GM10248 (cell line): ENCODE measurements around the gene RGL1.
"Not testable (repeated sequence)": the region's sequence is repeated elsewhere in the genome, so short reads cannot be mapped to it uniquely, and the experiment has no call there.

Experiments used
- CTCF ChIA-PET: fragments of 300-600 bp; sonication (Branson Sonifier 250); formaldehyde crosslinking; extraction: SDS; loops from one replicate; lab custom pipeline; 2021; ENCODE audit warnings: antibody characterized with exemption; lab: Yijun Ruan, JAX
- POLR2A ChIA-PET: fragments of 350-650 bp; sonication (Branson Sonifier 250); formaldehyde crosslinking; extraction: SDS; loops from one replicate; lab custom pipeline; 2020; ENCODE audit warnings: antibody characterized with exemption; lab: Yijun Ruan, JAX
- DNase-seq: peaks from one replicate; pipeline ENCODE4 v3.0.0; 2012; ENCODE audit errors: extremely low spot score
- CTCF ChIP-seq: IDR thresholded peaks from 2 replicates; pipeline ENCODE4 v1.5.1; 2012; ENCODE audit warnings: mild to moderate bottlenecking, low read depth; ENCODE audit errors: extremely low read depth, missing control alignments, control extremely low read depth

The RGL1 gene

GRCh38 chr1:183783767-183784637 is 20.9 kb upstream of the RGL1 start:
- no peak for TF ChIP-seq CTCF
- ChIA-PET POLR2A (no interaction called here), CTCF (interaction anchor here (1.2 kb wide), 1 partner anchor 90 kb away, joined by 3 read pairs; no protein-coding TSS in a partner anchor)
- DNase-seq, result no peak

DNA sequence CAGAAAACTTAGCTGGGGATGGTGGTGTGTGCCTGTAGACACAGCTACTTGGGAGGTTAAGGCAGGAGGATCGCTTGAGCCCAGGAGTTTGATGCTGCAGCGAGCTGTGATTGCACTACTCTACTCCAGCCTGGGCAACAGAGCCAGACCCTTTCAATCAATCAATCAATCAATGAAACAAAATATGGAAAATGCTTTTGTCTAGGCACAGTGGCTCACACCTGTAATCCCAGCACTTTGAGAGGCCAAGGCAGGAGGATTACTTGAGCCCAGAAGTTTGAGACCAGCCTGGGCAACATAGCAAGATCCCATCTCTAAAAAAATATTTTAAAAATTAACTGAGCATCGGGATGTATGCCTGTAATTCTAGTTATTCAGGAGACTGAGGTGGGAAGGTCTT is 19.0 kb upstream of the RGL1 start:
- POLR2A ChIA-PET, CTCF ChIA-PET, DNase-seq: not testable (repeated sequence)

GRCh38 chr1:183787704-183788103 is 17.2 kb upstream of the RGL1 start:
- ChIA-PET CTCF (interaction anchor here (1.0 kb wide), 1 partner anchor 103 kb away, joined by 3 read pairs; no protein-coding TSS in a partner anchor), POLR2A (no interaction called here)

GRCh38 chr1:183791319-183791718 is 13.6 kb upstream of the RGL1 start:
- no peak for DNase-seq
- ChIA-PET CTCF (interaction anchor here (2.5 kb wide), 1 partner anchor 14 kb away, joined by 7 read pairs; no protein-coding TSS in a partner anchor), POLR2A (no interaction called here)
- TF ChIP-seq CTCF, result no peak

More at GRCh38 chr1:183787704-183788103, 17.2 kb upstream of the RGL1 start:
- no peak for DNase-seq
- no peak for TF ChIP-seq CTCF

GRCh38 chr1:183792300-183792699 is 12.6 kb upstream of the RGL1 start:
- no peak for DNase-seq
- ChIA-PET POLR2A (no interaction called here), CTCF (interaction anchor here (2.5 kb wide), 1 partner anchor 15 kb away, joined by 7 read pairs; no protein-coding TSS in a partner anchor)

GRCh38 chr1:183794088-183794487 is 10.8 kb upstream of the RGL1 start:
- ChIA-PET POLR2A (no interaction called here), CTCF (interaction anchor here (0.8 kb wide), 1 partner anchor 139 kb away, joined by 3 read pairs; no protein-coding TSS in a partner anchor)
- no peak for TF ChIP-seq CTCF
- DNase-seq, result no peak

More at GRCh38 chr1:183792300-183792699, 12.6 kb upstream of the RGL1 start:
- TF ChIP-seq CTCF, result no peak

GRCh38 chr1:183800449-183800848 is 4.5 kb upstream of the RGL1 start:
- POLR2A ChIA-PET, result no interaction called here
- CTCF ChIA-PET, result no interaction called here
- no peak for DNase-seq
- TF ChIP-seq CTCF, result no peak
